Right lung (tissue), 5 donors: ENCODE results near the gene THRB. TPM values are rescaled to one million over a fixed set of nuclear protein-coding genes. Genes with fewer than 3 reads are reported as not detected.

Experiments used
- DNase-seq, 2 donors: peaks; one replicate each; pipeline ENCODE4 v3.0.0-alpha.2; 2013
- polyA plus RNA-seq, 5 donors: library from polyadenylated mRNA; unstranded; fragments of 120-200 nt; gene quantifications; one replicate each; pipeline versions ENCODE4 v1.2.1 to v1.2.3, GENCODE V29; 2013; ENCODE audit warnings: inconsistent platforms in 1 of 5, low replicate concordance in 1 of 5; ENCODE audit not compliant: insufficient read length in 5 of 5, insufficient read depth in 1 of 5

The THRB gene
- polyA plus RNA-seq, 5 donors = 9.4 to 17.6 (median 17.0) TPM

DNA sequence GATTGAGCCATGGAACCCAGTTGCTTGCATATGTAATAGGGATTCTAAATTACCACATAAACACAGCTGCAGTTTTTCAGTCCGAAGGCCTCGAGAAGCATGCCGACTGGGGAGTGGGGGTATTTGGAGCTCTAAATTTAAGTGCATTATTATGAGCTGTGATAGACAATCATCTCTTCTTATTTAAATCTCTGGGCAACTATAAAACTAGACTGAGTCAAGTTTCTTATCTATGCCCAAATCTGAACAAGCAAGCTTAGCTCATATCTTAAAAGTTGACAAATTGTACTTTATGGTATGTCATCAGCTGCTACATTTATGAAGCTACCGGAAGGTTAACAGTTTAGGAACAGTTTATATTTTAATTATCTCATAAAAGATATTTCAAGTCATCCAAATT is 19.5 kb upstream of the THRB start:
- no peak for DNase-seq

DNA sequence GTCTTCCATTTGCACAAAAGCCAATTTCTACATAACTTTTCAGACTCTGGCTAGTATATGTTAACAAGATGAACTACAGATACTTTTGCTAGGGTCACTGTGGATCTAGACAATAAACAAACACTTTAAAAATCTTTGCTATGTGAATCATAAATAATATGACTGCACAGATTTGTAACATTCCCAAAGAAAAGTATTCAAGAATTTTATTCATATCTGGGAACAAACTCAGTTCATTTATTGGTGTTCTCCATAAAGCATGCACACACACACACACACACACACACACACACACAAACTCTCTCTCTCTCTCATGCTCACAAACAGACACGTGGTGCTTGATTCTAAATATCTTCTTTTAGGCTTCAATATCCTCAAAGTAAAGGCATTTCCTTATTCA is 18.8 kb upstream of the THRB start:
- DNase-seq = no peak

GRCh38 chr3:24512564-24513197 is 18.0 kb upstream of the THRB start:
- DNase-seq = no peak

DNA sequence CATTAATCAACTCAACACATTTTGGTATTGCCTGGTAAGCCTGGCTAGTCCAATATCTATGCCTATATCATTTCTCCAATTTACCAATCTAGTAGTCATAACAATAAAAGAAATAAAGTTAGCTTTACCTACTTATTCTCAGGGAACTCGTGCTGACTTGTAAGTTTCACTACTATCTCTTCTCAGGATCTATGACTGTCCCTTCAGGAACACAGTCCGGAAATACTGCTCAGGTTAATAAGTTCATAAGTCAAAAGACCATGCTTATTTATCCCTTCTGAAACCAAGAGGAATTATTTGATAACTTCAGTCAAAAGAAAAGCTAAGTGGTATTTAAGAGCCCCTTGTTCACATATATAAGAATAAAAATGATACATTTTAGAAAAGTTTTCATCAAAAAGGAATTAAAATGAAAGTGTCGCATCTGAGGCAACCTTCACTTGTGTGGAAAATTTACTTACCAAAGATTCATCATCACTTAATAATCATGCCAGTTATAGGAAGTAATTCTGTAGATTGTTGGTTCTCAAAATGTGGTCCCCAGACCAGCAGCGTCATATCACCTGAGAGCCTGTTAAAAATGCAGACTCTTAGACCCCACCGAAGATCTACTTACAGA is 15.5 kb upstream of the THRB start:
- no peak for DNase-seq

DNA sequence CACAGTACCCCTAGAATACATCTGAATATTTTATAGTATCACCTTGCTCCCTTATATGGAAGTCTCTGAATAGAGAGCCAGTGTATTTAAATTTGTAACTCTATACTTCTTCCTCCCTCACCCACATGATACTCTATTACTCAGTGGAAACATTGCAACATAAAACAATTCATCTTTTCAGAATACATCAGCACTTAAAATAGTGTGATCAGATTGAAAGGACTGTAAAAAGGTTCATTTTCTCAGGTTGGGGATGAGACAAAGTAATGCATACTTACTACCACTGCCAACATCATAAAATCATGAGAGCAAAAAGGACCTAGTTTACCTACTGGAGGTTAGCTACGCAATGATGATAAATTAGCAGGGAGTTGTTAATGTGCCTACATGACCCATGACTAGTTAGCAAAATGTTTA is 13.8 kb upstream of the THRB start:
- no peak for DNase-seq

GRCh38 chr3:24507776-24508422 is 13.2 kb upstream of the THRB start:
- no peak for DNase-seq

GRCh38 chr3:24506966-24507775 is 12.5 kb upstream of the THRB start:
- no peak for DNase-seq

- DNase-seq = no peak
Measured at GRCh38 chr3:24505691-24506550, 11.3 kb upstream of the THRB start.

DNA sequence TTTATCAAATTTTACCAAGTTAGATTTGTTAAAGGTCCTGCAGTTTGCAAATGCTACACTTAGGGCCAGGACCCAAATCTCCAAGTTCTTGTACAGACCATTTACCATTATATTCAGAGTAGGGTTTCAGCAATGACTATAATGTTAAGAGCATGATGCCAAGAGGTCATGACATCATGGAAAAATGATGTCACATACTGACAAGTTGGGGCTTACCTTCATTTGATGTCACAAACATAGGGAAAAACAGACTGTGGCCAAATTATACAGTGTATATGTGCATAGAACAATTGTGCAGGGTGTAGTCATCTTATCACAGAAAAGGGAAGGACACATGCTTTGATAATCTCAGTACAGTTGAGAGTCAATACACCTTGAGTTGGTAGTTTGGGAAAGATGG is 10.1 kb upstream of the THRB start:
- no peak for DNase-seq

GRCh38 chr3:24503616-24504113 is 9.0 kb upstream of the THRB start:
- no peak for DNase-seq

DNA sequence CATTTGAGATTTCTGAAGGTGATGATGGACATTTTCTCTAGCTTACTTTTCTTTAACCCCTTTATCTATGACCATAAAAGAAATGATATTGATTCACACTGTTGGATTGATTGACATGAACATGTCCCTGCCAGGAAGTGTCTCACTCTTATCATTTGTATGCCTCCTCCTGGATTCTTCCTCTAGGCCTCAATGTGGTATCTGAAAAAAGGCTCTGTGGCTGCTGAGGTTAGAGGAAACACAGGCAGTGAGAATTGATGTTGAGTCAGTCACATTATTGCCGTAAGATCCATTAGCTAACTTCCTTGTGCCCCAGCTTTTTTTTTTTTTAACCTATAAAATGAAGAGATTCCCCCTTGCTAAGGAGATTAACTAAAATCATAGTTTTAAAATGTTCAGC is 8.0 kb upstream of the THRB start:
- DNase-seq = no peak

DNA sequence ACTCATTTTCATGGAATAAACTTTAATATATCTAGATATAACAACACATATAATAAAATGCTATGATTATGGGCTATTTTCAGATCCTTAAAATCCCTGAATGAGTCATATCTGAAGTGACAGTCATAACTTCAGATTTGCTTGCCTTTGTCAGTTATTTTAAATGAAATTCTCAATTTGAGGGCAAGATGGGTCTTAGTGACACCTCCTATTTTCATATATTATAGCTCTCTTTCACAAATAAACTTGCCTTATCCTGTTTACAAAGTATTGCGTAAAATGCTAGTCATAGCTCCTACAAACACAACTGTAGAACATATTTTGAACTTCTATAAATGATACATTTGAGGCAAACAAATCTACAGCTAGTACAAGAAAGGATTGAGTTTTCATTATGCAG is 6.2 kb upstream of the THRB start:
- DNase-seq = no peak

DNA sequence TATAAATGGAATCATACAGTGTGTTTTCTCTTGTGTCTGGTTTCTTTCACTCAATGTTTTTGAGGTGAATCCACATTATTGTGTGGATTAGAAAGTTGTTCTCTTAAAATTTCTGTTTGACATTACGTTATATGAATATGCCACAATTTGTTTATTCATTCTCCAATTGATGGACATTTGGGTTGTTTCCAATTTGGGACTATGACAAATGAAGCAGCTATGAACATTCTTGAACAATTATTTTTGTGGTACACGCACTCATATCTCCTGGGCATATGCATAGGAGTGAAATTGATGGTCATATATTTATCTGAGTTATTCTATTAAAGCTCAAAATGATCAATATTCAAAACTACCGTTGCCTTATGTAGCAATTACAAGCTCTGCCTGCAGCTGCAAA is 5.3 kb upstream of the THRB start:
- no peak for DNase-seq

GRCh38 chr3:24498796-24499195 is 4.1 kb upstream of the THRB start:
- DNase-seq = no peak

GRCh38 chr3:24498391-24498790 is 3.7 kb upstream of the THRB start:
- no peak for DNase-seq

GRCh38 chr3:24497942-24498341 is 3.3 kb upstream of the THRB start:
- DNase-seq = no peak

DNA sequence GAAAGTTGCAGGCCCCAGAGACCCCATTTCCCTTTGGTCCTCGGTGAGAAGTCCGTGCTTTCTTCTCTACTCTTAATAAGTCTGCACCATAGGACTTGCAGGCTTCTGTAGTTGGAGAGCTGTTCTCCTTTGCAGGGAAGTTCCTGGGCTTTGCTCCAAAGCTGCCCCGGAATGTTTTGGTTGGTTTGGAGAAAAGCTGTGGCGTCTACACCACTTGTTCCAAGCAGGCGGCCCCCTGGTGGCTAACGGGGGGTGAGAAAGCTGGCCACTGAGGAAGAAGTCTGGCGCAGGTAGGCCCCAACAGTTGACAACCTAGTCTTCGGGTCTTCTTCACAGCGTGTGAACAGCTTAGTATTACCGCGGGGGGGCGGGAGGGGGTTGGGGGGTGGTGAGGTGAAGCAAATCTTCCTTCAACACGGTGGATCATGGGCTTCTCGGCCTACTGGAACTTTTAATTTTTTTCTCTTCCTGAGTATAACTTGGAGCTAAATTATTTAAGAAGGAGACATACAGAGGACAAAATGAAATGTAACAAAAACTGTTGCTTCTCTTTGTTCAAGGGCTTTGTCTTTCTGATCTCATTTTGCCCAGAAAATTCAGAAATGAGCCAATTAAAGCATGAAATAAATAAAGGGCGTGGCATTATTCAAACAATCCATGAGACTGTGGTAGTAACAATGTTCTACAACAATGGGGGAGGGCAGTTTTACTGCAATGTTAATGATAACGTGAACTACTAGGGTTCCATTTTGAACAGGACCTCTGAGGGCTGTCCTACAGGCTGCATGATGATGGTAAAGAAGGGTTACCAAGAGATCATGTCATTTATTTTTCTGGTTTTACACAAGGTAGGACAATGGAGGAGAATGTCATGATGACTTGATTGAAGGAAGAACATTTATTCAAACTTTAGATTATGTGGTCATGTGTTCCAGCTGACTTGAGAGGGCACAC is 2.2 kb upstream of the THRB start:
- peak in 1 of 2 donors; percentile 45 for DNase-seq

GRCh38 chr3:24495326-24495994 is 810 bp upstream of the THRB start:
- DNase-seq = peak; percentile 55 to 62
